ENCODE results near the gene RASSF3.

- no peak for TF ChIP-seq CTCF (IDR thresholded peaks at IDR 0.05; ENCODE audit: insufficient read depth, low read length)
- TF ChIP-seq POLR2AphosphoS5 (IDR thresholded peaks at IDR 0.05; ENCODE audit: low read depth): peak; percentile 22; the same call in 1 of the 2 replicates
Observed at GRCh38 chr12:64699504-64700115, 89.3 kb downstream of the RASSF3 start.

Data from HL-60 (cell line).